KMS-11 (cell line): ENCODE results near the gene TP63.

Experiments
- H2AFZ ChIP-seq: fragments of 200-600 bp; sonication (generic); 2 replicates; pipeline ENCODE4 v1.6.1; 2016; ENCODE audit warnings: antibody characterized with exemption, mixed run types, low read depth
- H3K27ac ChIP-seq: fragments of 200-600 bp; sonication (generic); 2 replicates; pipeline ENCODE4 v1.6.1; 2016; ENCODE audit warnings: mild to moderate bottlenecking, mixed run types
- H3K27me3 ChIP-seq: fragments of 200-600 bp; sonication (generic); 2 replicates; pipeline ENCODE4 v1.6.1; 2017; ENCODE audit warnings: mild to moderate bottlenecking, low read depth, mixed run types, moderate library complexity; ENCODE audit not compliant: insufficient read depth
- H3K36me3 ChIP-seq: fragments of 200-600 bp; sonication (generic); 2 replicates; pipeline ENCODE4 v1.6.1; 2017; ENCODE audit warnings: mild to moderate bottlenecking, mixed run types; ENCODE audit not compliant: insufficient read depth
- H3K4me1 ChIP-seq: fragments of 200-600 bp; sonication (generic); 2 replicates; pipeline ENCODE4 v1.6.1; 2016; ENCODE audit warnings: mild to moderate bottlenecking, low read depth, mixed run types; ENCODE audit not compliant: poor library complexity, severe bottlenecking
- H3K4me2 ChIP-seq: fragments of 200-600 bp; sonication (generic); 2 replicates; pipeline ENCODE4 v1.7.0; 2016; ENCODE audit warnings: mild to moderate bottlenecking, mixed run types
- H3K4me3 ChIP-seq: fragments of 200-600 bp; sonication (generic); IDR thresholded peaks from 2 replicates; pipeline ENCODE4 v1.6.1; 2017; ENCODE audit warnings: low read depth, low read length, mixed read lengths; ENCODE audit not compliant: insufficient read depth
- H3K79me2 ChIP-seq: fragments of 200-600 bp; sonication (generic); 2 replicates; pipeline ENCODE4 v1.6.1; 2016; ENCODE audit warnings: low read depth, mixed run types; ENCODE audit not compliant: insufficient read depth
- H3K9ac ChIP-seq: fragments of 200-600 bp; sonication (generic); 2 replicates; pipeline ENCODE4 v1.6.1; 2016; ENCODE audit warnings: mild to moderate bottlenecking, mixed run types
- H4K20me1 ChIP-seq: fragments of 200-600 bp; sonication (generic); 2 replicates; pipeline ENCODE4 v1.6.1; 2016; ENCODE audit warnings: mild to moderate bottlenecking, mixed run types; ENCODE audit not compliant: insufficient read depth
- TF ChIP-seq, protein P1 (sequence below): fragments of 200-600 bp; sonication (generic); conservative IDR thresholded peaks from 2 replicates; pipeline ENCODE4 v1.6.1; 2017; ENCODE audit warnings: low read depth, mild to moderate bottlenecking, antibody characterized with exemption, low read length, moderate library complexity, mixed read lengths

TP63 gene

DNA sequence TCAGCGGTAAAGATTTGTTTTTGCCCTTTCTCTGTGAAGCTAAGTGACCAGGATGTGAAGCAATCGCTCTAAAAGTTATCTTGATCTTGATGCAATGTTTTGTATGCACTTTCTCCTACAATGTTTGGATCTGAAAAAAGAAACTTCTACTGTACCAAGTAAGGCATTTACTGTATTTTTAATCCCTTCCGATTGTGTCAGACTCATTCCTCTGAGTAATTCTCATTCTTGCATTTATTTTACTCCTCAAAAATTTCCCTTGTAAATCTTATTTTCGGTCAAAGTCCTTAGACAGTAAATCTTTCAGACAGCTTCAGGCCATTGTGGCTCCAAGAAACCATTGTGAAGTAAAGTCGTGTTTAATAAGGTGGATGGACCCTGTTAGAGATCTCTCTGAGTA lies 141.9 kb downstream of the TP63 start:
- Histone ChIP-seq H3K36me3 (no peaks in the 10 kb centered on the region), H3K4me2 (no peak overlapping the region), H4K20me1 (no peaks in the 10 kb centered on the region), H3K9ac (no peak overlapping the region), H2AFZ (no peak overlapping the region), H3K79me2 (no peaks in the 10 kb centered on the region), H3K4me3 (no peak overlapping the region), H3K27ac (no peak overlapping the region), H3K4me1 (no peaks in the 10 kb centered on the region), H3K27me3 (no peaks in the 10 kb centered on the region)
- TF ChIP-seq, protein P1, sequence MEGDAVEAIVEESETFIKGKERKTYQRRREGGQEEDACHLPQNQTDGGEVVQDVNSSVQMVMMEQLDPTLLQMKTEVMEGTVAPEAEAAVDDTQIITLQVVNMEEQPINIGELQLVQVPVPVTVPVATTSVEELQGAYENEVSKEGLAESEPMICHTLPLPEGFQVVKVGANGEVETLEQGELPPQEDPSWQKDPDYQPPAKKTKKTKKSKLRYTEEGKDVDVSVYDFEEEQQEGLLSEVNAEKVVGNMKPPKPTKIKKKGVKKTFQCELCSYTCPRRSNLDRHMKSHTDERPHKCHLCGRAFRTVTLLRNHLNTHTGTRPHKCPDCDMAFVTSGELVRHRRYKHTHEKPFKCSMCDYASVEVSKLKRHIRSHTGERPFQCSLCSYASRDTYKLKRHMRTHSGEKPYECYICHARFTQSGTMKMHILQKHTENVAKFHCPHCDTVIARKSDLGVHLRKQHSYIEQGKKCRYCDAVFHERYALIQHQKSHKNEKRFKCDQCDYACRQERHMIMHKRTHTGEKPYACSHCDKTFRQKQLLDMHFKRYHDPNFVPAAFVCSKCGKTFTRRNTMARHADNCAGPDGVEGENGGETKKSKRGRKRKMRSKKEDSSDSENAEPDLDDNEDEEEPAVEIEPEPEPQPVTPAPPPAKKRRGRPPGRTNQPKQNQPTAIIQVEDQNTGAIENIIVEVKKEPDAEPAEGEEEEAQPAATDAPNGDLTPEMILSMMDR, result no peak

DNA sequence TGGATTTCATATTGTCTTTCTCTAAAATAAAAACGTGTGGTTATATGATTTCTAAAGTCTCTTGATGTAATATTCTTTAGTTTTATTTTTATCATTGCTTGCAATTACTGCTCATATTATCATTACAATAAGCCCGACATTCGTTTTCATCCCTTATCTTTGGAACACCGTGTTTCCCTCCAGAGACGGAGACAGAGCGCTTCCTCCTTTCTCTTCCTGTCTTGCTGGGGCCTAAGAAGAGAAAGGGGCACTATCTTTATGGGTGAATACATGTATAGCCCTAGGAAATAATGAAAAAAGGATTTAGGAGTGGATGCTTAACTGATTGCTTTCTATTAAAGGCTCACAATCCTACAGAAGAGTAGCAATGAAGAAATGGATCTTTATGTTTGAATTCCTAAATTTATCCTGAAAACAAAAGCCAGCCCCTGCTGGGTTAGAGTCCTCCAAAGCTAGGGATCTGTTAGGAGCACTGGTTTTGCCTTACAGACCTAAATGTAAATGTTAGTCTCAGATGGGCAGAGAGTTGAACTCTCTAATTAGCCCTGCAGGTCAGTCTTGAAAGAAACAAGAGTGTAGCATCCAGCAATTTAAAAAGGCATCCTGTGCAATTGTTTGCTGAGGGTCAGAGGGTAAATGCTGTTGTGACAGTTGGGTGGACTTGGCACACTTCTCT lies 145.1 kb downstream of the TP63 start:
- Histone ChIP-seq H4K20me1 (no peaks in the 10 kb centered on the region), H3K79me2 (no peaks in the 10 kb centered on the region), H3K27ac (no peak overlapping the region), H3K9ac (no peak overlapping the region), H3K4me3 (no peak overlapping the region), H3K4me1 (no peaks in the 10 kb centered on the region), H3K4me2 (no peak overlapping the region), H2AFZ (no peak overlapping the region), H3K36me3 (no peaks in the 10 kb centered on the region), H3K27me3 (no peaks in the 10 kb centered on the region)
- TF ChIP-seq, protein P1, result no peak

DNA sequence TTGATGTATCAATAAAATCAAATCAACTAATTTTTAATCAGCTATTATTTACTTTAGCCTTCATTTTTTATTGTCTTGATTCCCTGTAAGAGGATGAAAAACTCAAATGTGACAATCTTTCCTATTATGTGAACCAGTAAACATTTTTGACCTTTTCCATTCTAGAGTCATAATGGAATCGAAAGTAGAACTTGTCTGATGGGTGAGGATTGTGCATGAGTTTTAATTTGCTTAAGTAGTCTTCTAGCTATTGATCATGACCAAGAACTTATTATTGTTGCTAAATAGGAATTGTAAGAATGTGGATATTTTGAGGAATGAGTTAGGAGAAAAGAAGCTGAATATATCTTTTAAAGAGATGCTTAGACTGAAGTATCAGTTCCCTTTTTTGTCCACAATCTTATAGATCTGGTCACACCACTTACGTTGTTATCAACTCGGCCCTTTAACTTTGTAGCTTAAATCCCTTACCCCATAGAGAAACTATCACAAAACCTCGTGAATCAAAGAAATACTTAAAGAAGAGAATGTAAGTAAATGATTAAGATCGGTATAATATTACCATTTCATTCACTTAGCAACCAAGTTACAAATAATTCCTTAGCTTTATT lies 147.3 kb downstream of the TP63 start:
- Histone ChIP-seq H2AFZ (no peak overlapping the region), H3K79me2 (no peaks in the 10 kb centered on the region), H3K27me3 (no peaks in the 10 kb centered on the region), H3K27ac (no peak overlapping the region), H3K4me2 (no peak overlapping the region), H3K36me3 (no peaks in the 10 kb centered on the region), H4K20me1 (no peaks in the 10 kb centered on the region), H3K4me3 (no peak overlapping the region), H3K9ac (no peak overlapping the region), H3K4me1 (no peaks in the 10 kb centered on the region)
- TF ChIP-seq, protein P1, result no peak

DNA sequence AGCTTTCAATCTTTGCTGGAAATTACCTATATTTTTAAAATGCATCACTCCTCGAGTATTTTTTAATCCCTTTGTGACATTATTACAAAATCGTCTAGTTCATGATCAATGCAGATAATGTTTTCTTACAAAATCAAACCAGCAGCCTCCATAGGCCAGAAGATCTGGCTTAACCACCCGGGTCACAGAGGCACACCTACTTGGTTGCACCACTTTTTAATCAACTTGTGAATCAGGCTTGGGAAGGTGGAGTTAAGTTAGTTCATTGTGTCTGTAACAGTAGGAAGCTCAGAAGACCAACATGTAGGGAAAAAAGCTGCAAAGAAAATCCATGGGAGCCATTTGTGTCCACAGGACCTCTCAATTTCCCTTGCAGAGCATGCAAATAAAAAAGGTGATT lies 148.0 kb downstream of the TP63 start:
- Histone ChIP-seq H3K4me2 (no peak overlapping the region), H3K4me3 (no peak overlapping the region), H3K27ac (no peak overlapping the region), H4K20me1 (no peaks in the 10 kb centered on the region), H2AFZ (no peak overlapping the region), H3K79me2 (no peaks in the 10 kb centered on the region), H3K36me3 (no peaks in the 10 kb centered on the region), H3K4me1 (no peaks in the 10 kb centered on the region), H3K27me3 (no peaks in the 10 kb centered on the region), H3K9ac (no peak overlapping the region)
- TF ChIP-seq, protein P1, result no peak
